ENCODE results near the gene TSPYL4. TPM values are rescaled to one million over a fixed set of nuclear protein-coding genes. Genes with fewer than 3 reads are reported as not detected.

The TSPYL4 gene
- total and polyA plus RNA-seq, 2 of the 8 experiments (the other 6 are each of a cell fraction or from before 2014, with no cell fraction given): 20.5 to 22.6 TPM

DNA sequence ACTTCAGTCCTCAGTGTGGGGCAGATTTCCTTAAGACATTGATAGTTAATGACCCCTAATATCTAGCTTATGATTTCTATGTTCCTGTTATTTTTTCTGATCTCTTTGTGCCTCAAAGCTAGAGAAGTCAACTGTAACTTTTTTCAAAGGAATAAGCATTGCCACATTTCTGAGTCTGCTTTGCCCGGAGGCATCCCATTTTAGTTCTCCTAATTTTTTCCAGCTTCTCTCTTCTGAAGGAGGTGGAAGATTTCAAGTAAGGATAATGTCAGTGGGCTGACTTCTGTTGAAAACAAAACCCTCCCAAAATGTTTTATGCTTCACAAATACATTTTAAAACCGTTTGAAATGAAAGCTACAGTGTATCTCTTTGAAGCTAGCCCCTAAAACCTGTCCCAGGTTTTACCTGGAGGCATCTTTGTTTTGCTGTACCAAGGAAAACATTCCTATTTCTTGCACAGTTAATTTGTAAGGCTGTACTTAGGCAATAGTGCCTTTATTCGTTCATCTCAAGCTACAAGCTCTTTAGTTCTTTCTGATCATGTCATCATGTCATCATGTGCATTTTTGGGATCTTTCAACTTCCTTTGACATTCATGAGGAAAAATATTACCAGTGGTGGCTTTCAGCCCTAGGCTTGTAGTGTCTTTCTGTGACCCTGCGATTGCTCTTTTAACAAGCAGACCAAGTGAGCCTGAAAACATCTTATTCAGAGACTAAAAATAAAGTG, 45.7 kb downstream of the TSPYL4 start (continued):
- TF ChIP-seq, protein P1, sequence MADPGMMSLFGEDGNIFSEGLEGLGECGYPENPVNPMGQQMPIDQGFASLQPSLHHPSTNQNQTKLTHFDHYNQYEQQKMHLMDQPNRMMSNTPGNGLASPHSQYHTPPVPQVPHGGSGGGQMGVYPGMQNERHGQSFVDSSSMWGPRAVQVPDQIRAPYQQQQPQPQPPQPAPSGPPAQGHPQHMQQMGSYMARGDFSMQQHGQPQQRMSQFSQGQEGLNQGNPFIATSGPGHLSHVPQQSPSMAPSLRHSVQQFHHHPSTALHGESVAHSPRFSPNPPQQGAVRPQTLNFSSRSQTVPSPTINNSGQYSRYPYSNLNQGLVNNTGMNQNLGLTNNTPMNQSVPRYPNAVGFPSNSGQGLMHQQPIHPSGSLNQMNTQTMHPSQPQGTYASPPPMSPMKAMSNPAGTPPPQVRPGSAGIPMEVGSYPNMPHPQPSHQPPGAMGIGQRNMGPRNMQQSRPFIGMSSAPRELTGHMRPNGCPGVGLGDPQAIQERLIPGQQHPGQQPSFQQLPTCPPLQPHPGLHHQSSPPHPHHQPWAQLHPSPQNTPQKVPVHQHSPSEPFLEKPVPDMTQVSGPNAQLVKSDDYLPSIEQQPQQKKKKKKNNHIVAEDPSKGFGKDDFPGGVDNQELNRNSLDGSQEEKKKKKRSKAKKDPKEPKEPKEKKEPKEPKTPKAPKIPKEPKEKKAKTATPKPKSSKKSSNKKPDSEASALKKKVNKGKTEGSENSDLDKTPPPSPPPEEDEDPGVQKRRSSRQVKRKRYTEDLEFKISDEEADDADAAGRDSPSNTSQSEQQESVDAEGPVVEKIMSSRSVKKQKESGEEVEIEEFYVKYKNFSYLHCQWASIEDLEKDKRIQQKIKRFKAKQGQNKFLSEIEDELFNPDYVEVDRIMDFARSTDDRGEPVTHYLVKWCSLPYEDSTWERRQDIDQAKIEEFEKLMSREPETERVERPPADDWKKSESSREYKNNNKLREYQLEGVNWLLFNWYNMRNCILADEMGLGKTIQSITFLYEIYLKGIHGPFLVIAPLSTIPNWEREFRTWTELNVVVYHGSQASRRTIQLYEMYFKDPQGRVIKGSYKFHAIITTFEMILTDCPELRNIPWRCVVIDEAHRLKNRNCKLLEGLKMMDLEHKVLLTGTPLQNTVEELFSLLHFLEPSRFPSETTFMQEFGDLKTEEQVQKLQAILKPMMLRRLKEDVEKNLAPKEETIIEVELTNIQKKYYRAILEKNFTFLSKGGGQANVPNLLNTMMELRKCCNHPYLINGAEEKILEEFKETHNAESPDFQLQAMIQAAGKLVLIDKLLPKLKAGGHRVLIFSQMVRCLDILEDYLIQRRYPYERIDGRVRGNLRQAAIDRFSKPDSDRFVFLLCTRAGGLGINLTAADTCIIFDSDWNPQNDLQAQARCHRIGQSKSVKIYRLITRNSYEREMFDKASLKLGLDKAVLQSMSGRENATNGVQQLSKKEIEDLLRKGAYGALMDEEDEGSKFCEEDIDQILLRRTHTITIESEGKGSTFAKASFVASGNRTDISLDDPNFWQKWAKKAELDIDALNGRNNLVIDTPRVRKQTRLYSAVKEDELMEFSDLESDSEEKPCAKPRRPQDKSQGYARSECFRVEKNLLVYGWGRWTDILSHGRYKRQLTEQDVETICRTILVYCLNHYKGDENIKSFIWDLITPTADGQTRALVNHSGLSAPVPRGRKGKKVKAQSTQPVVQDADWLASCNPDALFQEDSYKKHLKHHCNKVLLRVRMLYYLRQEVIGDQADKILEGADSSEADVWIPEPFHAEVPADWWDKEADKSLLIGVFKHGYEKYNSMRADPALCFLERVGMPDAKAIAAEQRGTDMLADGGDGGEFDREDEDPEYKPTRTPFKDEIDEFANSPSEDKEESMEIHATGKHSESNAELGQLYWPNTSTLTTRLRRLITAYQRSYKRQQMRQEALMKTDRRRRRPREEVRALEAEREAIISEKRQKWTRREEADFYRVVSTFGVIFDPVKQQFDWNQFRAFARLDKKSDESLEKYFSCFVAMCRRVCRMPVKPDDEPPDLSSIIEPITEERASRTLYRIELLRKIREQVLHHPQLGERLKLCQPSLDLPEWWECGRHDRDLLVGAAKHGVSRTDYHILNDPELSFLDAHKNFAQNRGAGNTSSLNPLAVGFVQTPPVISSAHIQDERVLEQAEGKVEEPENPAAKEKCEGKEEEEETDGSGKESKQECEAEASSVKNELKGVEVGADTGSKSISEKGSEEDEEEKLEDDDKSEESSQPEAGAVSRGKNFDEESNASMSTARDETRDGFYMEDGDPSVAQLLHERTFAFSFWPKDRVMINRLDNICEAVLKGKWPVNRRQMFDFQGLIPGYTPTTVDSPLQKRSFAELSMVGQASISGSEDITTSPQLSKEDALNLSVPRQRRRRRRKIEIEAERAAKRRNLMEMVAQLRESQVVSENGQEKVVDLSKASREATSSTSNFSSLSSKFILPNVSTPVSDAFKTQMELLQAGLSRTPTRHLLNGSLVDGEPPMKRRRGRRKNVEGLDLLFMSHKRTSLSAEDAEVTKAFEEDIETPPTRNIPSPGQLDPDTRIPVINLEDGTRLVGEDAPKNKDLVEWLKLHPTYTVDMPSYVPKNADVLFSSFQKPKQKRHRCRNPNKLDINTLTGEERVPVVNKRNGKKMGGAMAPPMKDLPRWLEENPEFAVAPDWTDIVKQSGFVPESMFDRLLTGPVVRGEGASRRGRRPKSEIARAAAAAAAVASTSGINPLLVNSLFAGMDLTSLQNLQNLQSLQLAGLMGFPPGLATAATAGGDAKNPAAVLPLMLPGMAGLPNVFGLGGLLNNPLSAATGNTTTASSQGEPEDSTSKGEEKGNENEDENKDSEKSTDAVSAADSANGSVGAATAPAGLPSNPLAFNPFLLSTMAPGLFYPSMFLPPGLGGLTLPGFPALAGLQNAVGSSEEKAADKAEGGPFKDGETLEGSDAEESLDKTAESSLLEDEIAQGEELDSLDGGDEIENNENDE (IDR thresholded peaks at IDR 0.05; ENCODE audit: insufficient replicate concordance, low read length): no peak
- TF ChIP-seq POLR2A (IDR thresholded peaks at IDR 0.05; ENCODE audit: control extremely low read depth in 1 of 2, low read depth in 2 of 2, low read length in 2 of 2) (no peak), HDAC6 (IDR thresholded peaks at IDR 0.05; ENCODE audit: low read depth, low read length) (no peak), PHF8 (conservative IDR thresholded peaks at IDR 0.05; ENCODE audit: low read depth, low read length) (no peak), RAD21 (IDR thresholded peaks at IDR 0.05 in 1 of 2, conservative IDR thresholded peaks at IDR 0.05 in 1 of 2; ENCODE audit: low read depth in 2 of 2, low read length in 2 of 2) (no peak), EGR1 (IDR thresholded peaks at IDR 0.05; ENCODE audit: borderline replicate concordance, low read depth, low read length) (no peak), GTF2F1 (IDR thresholded peaks at IDR 0.05; ENCODE audit: borderline replicate concordance, low read depth, low read length) (no peak), YY1 (IDR thresholded peaks at IDR 0.05; ENCODE audit: low read depth, low read length) (no peak)
- TF ChIP-seq, protein P2, sequence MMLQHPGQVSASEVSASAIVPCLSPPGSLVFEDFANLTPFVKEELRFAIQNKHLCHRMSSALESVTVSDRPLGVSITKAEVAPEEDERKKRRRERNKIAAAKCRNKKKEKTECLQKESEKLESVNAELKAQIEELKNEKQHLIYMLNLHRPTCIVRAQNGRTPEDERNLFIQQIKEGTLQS (IDR thresholded peaks at IDR 0.05; ENCODE audit: insufficient read depth, low read depth, low read length): no peak
